HG02642 (cell line): ENCODE results near the gene ZNF579.
"Not testable (repeated sequence)": the region's sequence is repeated elsewhere in the genome, so short reads cannot be mapped to it uniquely, and the experiment has no call there.

Experiments
- ATAC-seq: cut with Tn5 transposase; IDR thresholded peaks from one replicate; pipeline ENCODE4 v1.9.1; 2021; ENCODE audit warnings: mild to moderate bottlenecking; ENCODE audit not compliant: unreplicated experiment, poor library complexity

ZNF579 gene

GRCh38 chr19:55544014-55544413 lies 36.6 kb downstream of the ZNF579 start:
- ATAC-seq, result no peak

GRCh38 chr19:55543567-55543966 lies 37.1 kb downstream of the ZNF579 start:
- ATAC-seq, result no peak

GRCh38 chr19:55542292-55542855 lies 38.3 kb downstream of the ZNF579 start:
- no peak for ATAC-seq

- ATAC-seq, result no peak
Observed at GRCh38 chr19:55541091-55541490, 39.6 kb downstream of the ZNF579 start.

GRCh38 chr19:55540619-55541018 lies 40.0 kb downstream of the ZNF579 start:
- no peak for ATAC-seq

GRCh38 chr19:55539090-55539984 lies 41.3 kb downstream of the ZNF579 start:
- ATAC-seq, result no peak

- no peak for ATAC-seq
Observed at GRCh38 chr19:55538132-55538531, 42.5 kb downstream of the ZNF579 start.

- no peak for ATAC-seq
Observed at GRCh38 chr19:55537741-55538111, 42.9 kb downstream of the ZNF579 start.

GRCh38 chr19:55536951-55537740 lies 43.5 kb downstream of the ZNF579 start, which contains the start of gene SBK2:
TSS of gene SBK2 (minus strand) at chr19:55537133. CDS start at chr19:55536294, 839 bp downstream.
- no peak for ATAC-seq

GRCh38 chr19:55536366-55536765 lies 44.3 kb downstream of the ZNF579 start:
- no peak for ATAC-seq

GRCh38 chr19:55535965-55536350 lies 44.7 kb downstream of the ZNF579 start:
- no peak for ATAC-seq

GRCh38 chr19:55535173-55535964 lies 45.3 kb downstream of the ZNF579 start:
- ATAC-seq, result no peak

GRCh38 chr19:55534280-55534679 lies 46.4 kb downstream of the ZNF579 start:
- not testable (repeated sequence) for ATAC-seq

GRCh38 chr19:55530996-55531395 lies 49.7 kb downstream of the ZNF579 start:
- no peak for ATAC-seq

- no peak for ATAC-seq
Observed at GRCh38 chr19:55529636-55530234, 50.9 kb downstream of the ZNF579 start.

- ATAC-seq, result no peak
Observed at GRCh38 chr19:55528030-55528803, 52.4 kb downstream of the ZNF579 start.

GRCh38 chr19:55527197-55528029 lies 53.2 kb downstream of the ZNF579 start:
- ATAC-seq, result no peak
